ENCODE measurements around the gene NR1I3. TPM values are rescaled to one million over a fixed set of nuclear protein-coding genes. Genes with fewer than 3 reads are reported as not detected.

NR1I3 gene
- polyA plus RNA-seq, 2 of the 4 experiments (the other 2 are of a cell fraction): not detected

DNA sequence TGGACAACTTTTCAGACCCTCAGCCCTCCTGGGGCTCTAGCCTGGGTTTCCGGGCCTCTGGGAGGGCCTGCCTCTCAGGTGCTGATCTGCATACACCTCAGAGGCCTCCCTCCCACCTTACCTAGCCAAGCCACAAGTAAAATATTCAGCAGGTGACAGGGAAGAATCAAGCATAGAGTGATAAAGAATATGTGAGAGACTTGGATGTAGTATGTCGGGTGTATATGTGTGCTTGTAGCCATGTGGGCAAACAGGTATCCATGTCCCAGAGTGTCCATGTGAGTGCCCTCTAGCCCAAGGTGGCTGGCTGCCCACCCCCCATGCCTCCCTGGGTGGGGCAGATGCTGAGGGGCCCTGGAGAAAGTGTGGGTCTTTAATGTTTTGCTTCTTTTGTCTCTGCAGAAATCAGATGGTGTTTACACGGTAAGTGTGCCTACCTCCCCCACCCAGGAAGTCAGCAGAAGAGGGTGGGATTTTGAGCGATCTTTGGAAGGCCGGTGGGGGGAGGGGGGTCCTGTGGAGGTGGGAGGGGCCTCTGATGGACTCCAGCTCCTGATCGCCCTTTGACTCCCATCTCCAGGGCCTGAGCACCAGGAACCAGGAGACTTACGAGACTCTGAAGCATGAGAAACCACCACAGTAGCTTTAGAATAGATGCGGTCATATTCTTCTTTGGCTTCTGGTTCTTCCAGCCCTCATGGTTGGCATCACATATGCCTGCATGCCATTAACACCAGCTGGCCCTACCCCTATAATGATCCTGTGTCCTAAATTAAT is 19.5 kb downstream of the NR1I3 start:
- POLR2A ChIA-PET: interaction anchor here (0.6 kb wide), 1 partner anchor 162 kb away, joined by 3 read pairs; no protein-coding TSS in a partner anchor
- WGBS (ENCODE audit: missing lambda C conversion rate): 68% methylated on average over 8 of the region's 8 CpGs
- TF ChIP-seq, protein P1, sequence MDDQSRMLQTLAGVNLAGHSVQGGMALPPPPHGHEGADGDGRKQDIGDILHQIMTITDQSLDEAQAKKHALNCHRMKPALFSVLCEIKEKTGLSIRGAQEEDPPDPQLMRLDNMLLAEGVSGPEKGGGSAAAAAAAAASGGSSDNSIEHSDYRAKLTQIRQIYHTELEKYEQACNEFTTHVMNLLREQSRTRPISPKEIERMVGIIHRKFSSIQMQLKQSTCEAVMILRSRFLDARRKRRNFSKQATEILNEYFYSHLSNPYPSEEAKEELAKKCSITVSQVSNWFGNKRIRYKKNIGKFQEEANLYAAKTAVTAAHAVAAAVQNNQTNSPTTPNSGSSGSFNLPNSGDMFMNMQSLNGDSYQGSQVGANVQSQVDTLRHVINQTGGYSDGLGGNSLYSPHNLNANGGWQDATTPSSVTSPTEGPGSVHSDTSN (IDR thresholded peaks at IDR 0.05): no peak
- TF ChIP-seq FOSB (CRISPR knock-in tag; IDR thresholded peaks at IDR 0.05) (no peak), SREBF2 (IDR thresholded peaks at IDR 0.05) (no peak), CHD2 (IDR thresholded peaks at IDR 0.05; ENCODE audit: low read length, partially characterized antibody) (no peak), RARB (CRISPR knock-in tag; IDR thresholded peaks at IDR 0.05) (no peak), ZC3H11A (IDR thresholded peaks at IDR 0.05) (no peak), JUN (IDR thresholded peaks at IDR 0.05) (no peak), NR3C1 (IDR thresholded peaks at IDR 0.05) (no peak), TFCP2L1 (CRISPR knock-in tag; IDR thresholded peaks at IDR 0.05) (no peak), GATA3 (IDR thresholded peaks at IDR 0.05; ENCODE audit: borderline replicate concordance) (no peak), KDM1A (IDR thresholded peaks at IDR 0.05; ENCODE audit: low read depth) (no peak), NPAS2 (CRISPR knock-in tag; IDR thresholded peaks at IDR 0.05; ENCODE audit: borderline replicate concordance) (no peak)
- TF ChIP-seq, protein P2, sequence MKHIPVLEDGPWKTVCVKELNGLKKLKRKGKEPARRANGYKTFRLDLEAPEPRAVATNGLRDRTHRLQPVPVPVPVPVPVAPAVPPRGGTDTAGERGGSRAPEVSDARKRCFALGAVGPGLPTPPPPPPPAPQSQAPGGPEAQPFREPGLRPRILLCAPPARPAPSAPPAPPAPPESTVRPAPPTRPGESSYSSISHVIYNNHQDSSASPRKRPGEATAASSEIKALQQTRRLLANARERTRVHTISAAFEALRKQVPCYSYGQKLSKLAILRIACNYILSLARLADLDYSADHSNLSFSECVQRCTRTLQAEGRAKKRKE (CRISPR knock-in tag; IDR thresholded peaks at IDR 0.05; ENCODE audit: low read depth): no peak
- FAIRE-seq (no peak), DNase-seq (ENCODE audit: low read depth in 1 of 2, low spot score in 1 of 2) (no peak), ATAC-seq (no peak)
- no peak overlapping the region for H3K4me2 ChIP-seq
- CTCF ChIA-PET: interaction anchor here (0.9 to 20.1 kb wide), 5 partner anchors 10 to 165 kb away, joined by 3 to 319 read pairs (median 66); partner anchors contain the start of genes NDUFS2 and TOMM40L
- H3K4me1 ChIP-seq: no peaks in the 10 kb centered on the region
- H3K4me3 ChIP-seq: no peak overlapping the region
- no peak overlapping the region for H3K27ac ChIP-seq
- no peaks in the 10 kb centered on the region for H3K9me3 ChIP-seq

DNA sequence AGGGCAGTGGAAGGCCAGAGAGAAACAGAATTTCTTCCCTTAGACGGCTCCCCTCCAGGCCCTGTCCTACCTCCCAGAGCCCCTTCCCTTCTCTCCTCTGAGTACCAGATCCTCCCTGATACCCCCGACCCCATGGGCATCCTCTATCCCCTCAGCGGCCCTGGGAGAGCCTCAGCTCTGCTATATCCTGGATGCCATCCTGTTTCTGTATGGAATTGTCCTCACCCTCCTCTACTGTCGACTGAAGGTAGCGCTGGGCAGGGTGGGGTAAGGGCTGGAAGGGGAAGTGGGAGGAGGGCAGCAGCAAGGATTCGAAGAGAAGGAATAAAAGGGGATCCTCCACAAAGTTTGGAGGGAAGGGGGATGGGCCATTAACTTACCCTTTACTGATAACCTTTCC is 20.2 kb downstream of the NR1I3 start:
- CTCF ChIA-PET: interaction anchor here (1.5 to 20.1 kb wide), 5 partner anchors 11 to 166 kb away, joined by 3 to 319 read pairs (median 66); partner anchors contain the start of genes NDUFS2 and TOMM40L
- ATAC-seq: peak in 1 of 2 experiments; percentile 29; a peak in 3 of 6 replicates
- no peak overlapping the region for H3K4me2 ChIP-seq

More for the DNA sequence above, 20.2 kb downstream of the NR1I3 start:
- POLR2A ChIA-PET: interaction anchor here (1.7 kb wide), 1 partner anchor 16 kb away, joined by 5 read pairs; the partner anchor contains the start of gene NDUFS2
- TF ChIP-seq GATA3 (IDR thresholded peaks at IDR 0.05; ENCODE audit: borderline replicate concordance) (no peak), MAZ (IDR thresholded peaks at IDR 0.05; ENCODE audit: borderline replicate concordance, low read depth, low read length) (no peak), POLR2A (IDR thresholded peaks at IDR 0.05; ENCODE audit: low read length) (no peak), EHF (CRISPR knock-in tag; IDR thresholded peaks at IDR 0.05) (no peak), MYC (IDR thresholded peaks at IDR 0.05; ENCODE audit: borderline replicate concordance, low read length) (no peak), BHLHE40 (IDR thresholded peaks at IDR 0.05; ENCODE audit: low read depth, low read length) (no peak), NPAS2 (CRISPR knock-in tag; IDR thresholded peaks at IDR 0.05; ENCODE audit: borderline replicate concordance) (no peak), KDM5A (IDR thresholded peaks at IDR 0.05) (no peak), HDAC2 (IDR thresholded peaks at IDR 0.05) (no peak), MAFK (IDR thresholded peaks at IDR 0.05; ENCODE audit: partially characterized antibody) (no peak), JUNB (IDR thresholded peaks at IDR 0.05) (no peak), FOXS1 (CRISPR knock-in tag; IDR thresholded peaks at IDR 0.05) (no peak), CBX8 (IDR thresholded peaks at IDR 0.05) (no peak), RNF2 (IDR thresholded peaks at IDR 0.05; ENCODE audit: borderline replicate concordance, low read depth) (no peak), ESRRA (IDR thresholded peaks at IDR 0.05; ENCODE audit: borderline replicate concordance, low read length) (no peak), FOSB (CRISPR knock-in tag; IDR thresholded peaks at IDR 0.05) (no peak), SMC3 (IDR thresholded peaks at IDR 0.05) (no peak), NFE2L2 (conservative IDR thresholded peaks at IDR 0.05; ENCODE audit: low read length) (no peak), POLR2AphosphoS2 (conservative IDR thresholded peaks at IDR 0.05; ENCODE audit: low read length) (no peak)
- TF ChIP-seq, protein P3, sequence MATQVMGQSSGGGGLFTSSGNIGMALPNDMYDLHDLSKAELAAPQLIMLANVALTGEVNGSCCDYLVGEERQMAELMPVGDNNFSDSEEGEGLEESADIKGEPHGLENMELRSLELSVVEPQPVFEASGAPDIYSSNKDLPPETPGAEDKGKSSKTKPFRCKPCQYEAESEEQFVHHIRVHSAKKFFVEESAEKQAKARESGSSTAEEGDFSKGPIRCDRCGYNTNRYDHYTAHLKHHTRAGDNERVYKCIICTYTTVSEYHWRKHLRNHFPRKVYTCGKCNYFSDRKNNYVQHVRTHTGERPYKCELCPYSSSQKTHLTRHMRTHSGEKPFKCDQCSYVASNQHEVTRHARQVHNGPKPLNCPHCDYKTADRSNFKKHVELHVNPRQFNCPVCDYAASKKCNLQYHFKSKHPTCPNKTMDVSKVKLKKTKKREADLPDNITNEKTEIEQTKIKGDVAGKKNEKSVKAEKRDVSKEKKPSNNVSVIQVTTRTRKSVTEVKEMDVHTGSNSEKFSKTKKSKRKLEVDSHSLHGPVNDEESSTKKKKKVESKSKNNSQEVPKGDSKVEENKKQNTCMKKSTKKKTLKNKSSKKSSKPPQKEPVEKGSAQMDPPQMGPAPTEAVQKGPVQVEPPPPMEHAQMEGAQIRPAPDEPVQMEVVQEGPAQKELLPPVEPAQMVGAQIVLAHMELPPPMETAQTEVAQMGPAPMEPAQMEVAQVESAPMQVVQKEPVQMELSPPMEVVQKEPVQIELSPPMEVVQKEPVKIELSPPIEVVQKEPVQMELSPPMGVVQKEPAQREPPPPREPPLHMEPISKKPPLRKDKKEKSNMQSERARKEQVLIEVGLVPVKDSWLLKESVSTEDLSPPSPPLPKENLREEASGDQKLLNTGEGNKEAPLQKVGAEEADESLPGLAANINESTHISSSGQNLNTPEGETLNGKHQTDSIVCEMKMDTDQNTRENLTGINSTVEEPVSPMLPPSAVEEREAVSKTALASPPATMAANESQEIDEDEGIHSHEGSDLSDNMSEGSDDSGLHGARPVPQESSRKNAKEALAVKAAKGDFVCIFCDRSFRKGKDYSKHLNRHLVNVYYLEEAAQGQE (IDR thresholded peaks at IDR 0.05): no peak
- no peak for FAIRE-seq
- Histone ChIP-seq H3K27ac (no peak overlapping the region), H3K9me3 (no peaks in the 10 kb centered on the region), H3K4me3 (no peak overlapping the region), H3K4me1 (no peaks in the 10 kb centered on the region)
- WGBS (ENCODE audit: missing lambda C conversion rate): 63% methylated on average over 6 of the region's 6 CpGs
- no peak for DNase-seq (ENCODE audit: low read depth in 1 of 2, low spot score in 1 of 2)
